DMS114 treated with DMSO at 0.1 percent for 48 hours (cell line): ENCODE data around the gene CDKN2D.

Experiments used
- DNase-seq: peaks from one replicate; lab custom pipeline; 2025; ENCODE audit not compliant: unreplicated experiment; lab: John Stamatoyannopoulos, UW

CDKN2D gene

GRCh38 chr19:10568826-10569651, at the start of gene CDKN2D:
Gene CDKN2D, minus strand, starts transcription at chr19:10568979. Its CDS starts 326 bp downstream, at chr19:10568653.
- DNase-seq = peak; percentile 94

GRCh38 chr19:10617409-10618121, 48.8 kb upstream of the CDKN2D start:
- no peak for DNase-seq

GRCh38 chr19:10615429-10616023, 46.7 kb upstream of the CDKN2D start:
- DNase-seq = no peak

- no peak for DNase-seq
These were observed 43.8 kb upstream of the CDKN2D start for GRCh38 chr19:10612499-10613119.

GRCh38 chr19:10611907-10612306, 43.1 kb upstream of the CDKN2D start:
- no peak for DNase-seq

GRCh38 chr19:10604460-10604980, 35.7 kb upstream of the CDKN2D start:
- DNase-seq = no peak

- no peak for DNase-seq
These were observed 35.2 kb upstream of the CDKN2D start for GRCh38 chr19:10603873-10604459.

- no peak for DNase-seq
These were observed 34.5 kb upstream of the CDKN2D start for GRCh38 chr19:10603084-10603872.

- DNase-seq = peak; percentile 12
These were observed 33.7 kb upstream of the CDKN2D start for GRCh38 chr19:10602330-10603083.

GRCh38 chr19:10601999-10602329, 33.2 kb upstream of the CDKN2D start:
- DNase-seq = no peak

GRCh38 chr19:10600149-10600548, 31.4 kb upstream of the CDKN2D start:
- no peak for DNase-seq

GRCh38 chr19:10593820-10594637, 25.2 kb upstream of the CDKN2D start:
- DNase-seq = no peak

GRCh38 chr19:10593148-10593547, 24.4 kb upstream of the CDKN2D start:
- DNase-seq = no peak

- no peak for DNase-seq
These were observed 19.0 kb upstream of the CDKN2D start for GRCh38 chr19:10587839-10588150.

- no peak for DNase-seq
These were observed 18.5 kb upstream of the CDKN2D start, which contains the start of gene AP1M2 for GRCh38 chr19:10587022-10587838. Gene AP1M2, minus strand, starts transcription at chr19:10587312. Its CDS starts 81 bp downstream, at chr19:10587231.

GRCh38 chr19:10586396-10586795, 17.6 kb upstream of the CDKN2D start:
- no peak for DNase-seq

- DNase-seq = no peak
These were observed 14.4 kb upstream of the CDKN2D start for GRCh38 chr19:10583036-10583776.
